B cell (primary cell): Measurements from ENCODE around the gene TOR2A.

Experiments used
- EZH2 ChIP-seq: IDR thresholded peaks from 2 replicates; pipeline ENCODE4 v1.6.1; 2012; ENCODE audit warnings: borderline replicate concordance, low read depth, mild to moderate bottlenecking, moderate library complexity, low read length; ENCODE audit not compliant: insufficient read depth, poor library complexity, severe bottlenecking
- TF ChIP-seq, protein P1 (sequence below): fragments of 200-600 bp; IDR thresholded peaks from one replicate; pipeline ENCODE4 v1.8.0; 2022; ENCODE audit warnings: antibody characterized with exemption, mild to moderate bottlenecking

DNA sequence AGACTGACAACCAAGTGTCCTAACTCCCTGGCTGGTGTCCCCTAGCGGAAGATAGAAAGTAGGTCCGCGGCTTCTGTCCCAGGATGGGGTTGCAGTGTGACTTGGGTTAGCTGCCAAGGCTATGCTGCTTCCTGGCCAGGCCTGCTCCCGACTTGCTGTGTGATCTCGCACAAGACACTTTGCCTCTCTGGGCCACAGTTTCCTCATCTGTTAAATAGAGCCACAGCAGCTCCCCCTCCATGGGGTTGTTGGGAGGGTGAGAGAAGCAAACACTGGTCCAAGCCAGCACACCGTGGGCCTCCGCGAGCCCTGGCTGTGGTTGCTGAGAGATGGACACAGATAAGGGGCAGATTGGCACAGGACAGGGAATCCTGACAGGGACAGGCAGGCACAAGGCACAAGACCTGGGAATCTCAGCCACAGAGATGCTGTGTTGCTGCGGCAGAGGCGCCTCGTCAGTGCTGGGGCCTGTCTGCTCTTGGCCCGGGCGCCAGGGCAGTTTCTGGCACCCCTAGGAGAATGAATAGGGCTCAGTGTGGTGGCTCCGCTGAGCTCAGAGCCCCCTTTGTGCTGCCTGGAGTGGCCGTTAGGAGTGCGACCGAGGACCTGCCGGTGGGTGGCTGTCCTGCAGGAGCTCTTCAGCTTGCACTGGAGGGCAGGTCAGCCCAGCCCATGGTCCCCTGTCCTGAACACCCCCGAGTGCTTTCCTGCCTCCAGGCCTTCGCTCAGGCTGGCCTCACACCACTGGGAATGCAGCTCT, 45.2 kb upstream of the TOR2A start:
- TF ChIP-seq, protein P1, sequence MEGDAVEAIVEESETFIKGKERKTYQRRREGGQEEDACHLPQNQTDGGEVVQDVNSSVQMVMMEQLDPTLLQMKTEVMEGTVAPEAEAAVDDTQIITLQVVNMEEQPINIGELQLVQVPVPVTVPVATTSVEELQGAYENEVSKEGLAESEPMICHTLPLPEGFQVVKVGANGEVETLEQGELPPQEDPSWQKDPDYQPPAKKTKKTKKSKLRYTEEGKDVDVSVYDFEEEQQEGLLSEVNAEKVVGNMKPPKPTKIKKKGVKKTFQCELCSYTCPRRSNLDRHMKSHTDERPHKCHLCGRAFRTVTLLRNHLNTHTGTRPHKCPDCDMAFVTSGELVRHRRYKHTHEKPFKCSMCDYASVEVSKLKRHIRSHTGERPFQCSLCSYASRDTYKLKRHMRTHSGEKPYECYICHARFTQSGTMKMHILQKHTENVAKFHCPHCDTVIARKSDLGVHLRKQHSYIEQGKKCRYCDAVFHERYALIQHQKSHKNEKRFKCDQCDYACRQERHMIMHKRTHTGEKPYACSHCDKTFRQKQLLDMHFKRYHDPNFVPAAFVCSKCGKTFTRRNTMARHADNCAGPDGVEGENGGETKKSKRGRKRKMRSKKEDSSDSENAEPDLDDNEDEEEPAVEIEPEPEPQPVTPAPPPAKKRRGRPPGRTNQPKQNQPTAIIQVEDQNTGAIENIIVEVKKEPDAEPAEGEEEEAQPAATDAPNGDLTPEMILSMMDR = no peak
- no peak for TF ChIP-seq EZH2
